Measurements from ENCODE around the gene ATP1A3.

DNA sequence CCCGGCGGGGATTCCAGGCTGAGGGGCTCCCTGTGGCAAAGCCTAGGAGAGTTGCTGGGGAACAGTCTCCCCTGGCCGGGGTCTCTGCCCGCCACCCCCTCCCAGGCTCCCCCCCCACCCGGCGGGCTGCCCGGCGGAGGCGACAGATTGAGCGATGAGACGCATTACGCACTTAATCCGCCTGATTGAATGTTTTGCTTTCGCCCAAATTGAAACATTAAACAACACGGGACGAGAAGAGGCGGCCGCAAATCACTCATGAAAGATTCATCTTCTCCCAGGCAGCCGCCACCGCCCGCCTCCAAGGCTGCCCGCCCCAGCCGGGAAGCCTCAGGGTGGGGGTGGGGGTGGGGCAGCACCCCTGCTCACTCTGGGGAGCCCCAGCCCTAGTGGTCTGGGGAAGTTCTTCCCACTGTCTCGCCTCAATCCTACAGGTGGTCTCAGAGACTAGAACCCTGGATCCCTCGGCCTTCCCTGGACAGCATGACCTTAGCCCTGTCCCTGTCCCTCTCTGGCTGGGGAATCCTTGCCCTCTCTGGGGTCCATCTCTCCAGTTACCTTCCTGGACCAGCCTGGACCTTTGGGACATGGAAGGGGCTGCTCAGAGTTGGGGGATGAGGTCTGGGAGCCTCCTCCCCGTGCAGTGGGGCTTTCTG, 58.1 kb downstream of the ATP1A3 start:
- TF ChIP-seq GATA2 (IDR thresholded peaks at IDR 0.05; ENCODE audit: low read depth, low read length) (no peak), GATA3 (IDR thresholded peaks at IDR 0.05; ENCODE audit: low read depth, low read length) (no peak)

All from SH-SY5Y (cell line).